Measurements from ENCODE around the gene SCG5. TPM values are rescaled to one million over a fixed set of nuclear protein-coding genes. Genes with fewer than 3 reads are reported as not detected.

The SCG5 gene
- total RNA-seq, 1 donor from 2014 or later, result 18.2 TPM

DNA sequence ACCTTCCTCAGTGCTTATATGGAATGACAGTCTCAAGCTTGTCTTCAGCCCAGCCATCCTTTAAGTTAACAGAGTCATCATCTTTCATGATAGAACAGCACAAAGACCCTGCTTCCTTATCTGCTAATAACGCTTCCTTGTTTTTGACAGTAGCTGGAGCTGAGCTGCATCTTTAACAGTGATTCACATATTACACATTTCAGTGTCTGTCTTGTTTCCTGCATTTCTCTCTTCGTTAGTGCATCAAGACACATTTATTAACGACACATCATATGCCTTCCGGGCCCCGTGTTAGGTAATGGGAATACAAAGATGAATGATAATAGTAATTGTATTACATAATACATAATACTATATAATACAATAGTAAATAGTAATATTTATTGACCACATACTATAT is 46.0 kb downstream of the SCG5 start:
- Mint-ChIP-seq H3K36me3 (ENCODE audit: insufficient read depth) (peaks cover 3% of the 10 kb centered on the region), H3K4me3 (ENCODE audit: low read depth) (no peak overlapping the region), H3K27me3 (no peaks in the 10 kb centered on the region), H3K4me1 (ENCODE audit: low read depth) (peaks cover 1% of the 10 kb centered on the region), H3K9me3 (ENCODE audit: low read depth) (peaks cover 7% of the 10 kb centered on the region), H3K27ac (no peak overlapping the region)
- no peak for DNase-seq (ENCODE audit: low spot score, unreplicated experiment)
- no peak for TF ChIP-seq CTCF (IDR thresholded peaks at IDR 0.05; ENCODE audit: unreplicated experiment)

DNA sequence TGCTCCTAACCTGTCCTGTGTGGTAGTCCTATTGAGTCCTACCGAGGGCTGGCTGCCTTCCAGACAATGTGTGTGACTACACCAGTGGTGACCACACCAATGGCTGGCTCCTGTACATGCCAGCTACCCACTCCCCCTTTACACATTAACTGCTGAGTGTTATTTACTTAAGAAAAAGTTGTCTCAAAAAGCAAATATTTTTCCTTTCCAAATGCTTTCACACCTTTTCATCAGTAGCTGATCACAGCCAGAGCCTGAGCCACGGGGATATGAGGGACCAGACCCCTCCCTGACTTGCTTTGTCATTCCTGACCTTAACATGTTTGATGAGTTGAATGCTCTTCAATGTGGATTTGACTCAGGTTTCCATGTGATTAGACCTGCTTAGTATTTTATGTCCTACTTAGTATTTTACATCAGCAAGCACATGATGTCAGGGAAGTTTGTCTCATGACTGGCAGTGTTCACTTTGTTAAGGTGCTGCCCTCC is 46.7 kb downstream of the SCG5 start:
- no peak overlapping the region for H3K27ac Mint-ChIP-seq
- DNase-seq (ENCODE audit: low spot score, unreplicated experiment), result no peak
- no peaks in the 10 kb centered on the region for H3K27me3 Mint-ChIP-seq
- H3K9me3 Mint-ChIP-seq (ENCODE audit: low read depth), result peaks cover 7% of the 10 kb centered on the region
- H3K36me3 Mint-ChIP-seq (ENCODE audit: insufficient read depth), result peaks cover 3% of the 10 kb centered on the region
- TF ChIP-seq CTCF (IDR thresholded peaks at IDR 0.05; ENCODE audit: unreplicated experiment), result no peak
- no peak overlapping the region for H3K4me3 Mint-ChIP-seq (ENCODE audit: low read depth)
- peaks cover 1% of the 10 kb centered on the region for H3K4me1 Mint-ChIP-seq (ENCODE audit: low read depth)

DNA sequence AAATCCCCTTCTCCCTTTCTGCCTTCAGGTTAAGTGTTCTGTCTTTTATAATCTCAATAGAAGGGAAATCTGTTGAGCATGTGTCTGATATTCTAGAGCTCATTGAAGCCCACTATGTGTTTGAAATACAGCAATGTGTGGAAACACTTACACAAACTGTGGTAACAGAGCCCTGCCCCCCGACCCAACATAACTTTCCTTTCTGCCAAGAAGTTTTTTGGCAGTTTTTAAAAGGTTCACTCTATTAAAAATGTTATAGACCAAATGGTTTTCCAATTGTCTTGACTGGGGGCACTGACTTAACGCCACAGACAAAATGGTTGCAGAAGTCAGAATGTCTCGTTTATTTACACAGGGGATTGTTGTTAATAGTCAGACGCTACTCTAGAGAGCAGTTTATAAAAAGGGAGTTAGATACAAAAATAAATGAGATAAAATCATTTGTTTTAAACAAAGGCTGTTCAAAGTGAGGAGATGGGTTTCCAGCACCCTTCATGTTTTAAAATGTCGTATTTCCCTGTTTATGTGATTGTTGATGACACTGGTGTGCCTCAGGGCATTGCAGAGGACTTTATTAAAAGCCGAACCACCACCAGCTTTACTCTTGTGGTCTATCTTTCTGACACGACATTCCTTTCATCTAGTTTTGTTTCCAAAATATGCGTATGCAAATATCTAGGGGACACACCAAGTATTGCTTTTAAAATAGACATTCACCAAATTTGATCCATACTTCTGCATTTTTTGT is 49.6 kb downstream of the SCG5 start:
- no peak for DNase-seq (ENCODE audit: low spot score, unreplicated experiment)
- H3K4me3 Mint-ChIP-seq (ENCODE audit: low read depth), result no peak overlapping the region
- H3K36me3 Mint-ChIP-seq (ENCODE audit: insufficient read depth), result peaks cover 2% of the 10 kb centered on the region
- no peak for TF ChIP-seq CTCF (IDR thresholded peaks at IDR 0.05; ENCODE audit: unreplicated experiment)
- H3K4me1 Mint-ChIP-seq (ENCODE audit: low read depth), result peaks cover 1% of the 10 kb centered on the region
- H3K9me3 Mint-ChIP-seq (ENCODE audit: low read depth), result peaks cover 9% of the 10 kb centered on the region
- no peak overlapping the region for H3K27ac Mint-ChIP-seq
- no peaks in the 10 kb centered on the region for H3K27me3 Mint-ChIP-seq

DNA sequence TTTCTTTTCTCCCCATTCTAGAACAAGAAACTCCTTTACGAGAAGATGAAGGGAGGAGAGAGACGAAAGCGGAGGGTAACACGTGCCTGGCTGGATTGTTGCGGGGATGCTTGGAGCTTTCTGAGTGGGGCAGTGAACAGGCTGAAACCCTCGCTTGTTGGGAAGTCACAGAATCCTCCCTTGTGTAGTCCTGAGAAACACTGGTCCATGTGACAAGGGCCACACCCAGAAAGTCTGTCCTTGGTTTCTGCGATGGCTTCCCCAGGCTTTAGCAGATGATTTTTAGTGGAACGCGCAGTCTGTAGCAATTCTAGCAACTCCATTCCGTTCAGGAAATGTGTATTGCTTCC is 50.2 kb downstream of the SCG5 start:
- H3K9me3 Mint-ChIP-seq (ENCODE audit: low read depth), result peaks cover 5% of the 10 kb centered on the region
- DNase-seq (ENCODE audit: low spot score, unreplicated experiment), result no peak
- H3K4me3 Mint-ChIP-seq (ENCODE audit: low read depth), result no peak overlapping the region
- peaks cover 1% of the 10 kb centered on the region for H3K4me1 Mint-ChIP-seq (ENCODE audit: low read depth)
- no peak for TF ChIP-seq CTCF (IDR thresholded peaks at IDR 0.05; ENCODE audit: unreplicated experiment)
- no peak overlapping the region for H3K27ac Mint-ChIP-seq
- H3K27me3 Mint-ChIP-seq, result no peaks in the 10 kb centered on the region
- H3K36me3 Mint-ChIP-seq (ENCODE audit: insufficient read depth), result no peaks in the 10 kb centered on the region

GRCh38 chr15:32692286-32692685 is 50.8 kb downstream of the SCG5 start:
- no peak for DNase-seq (ENCODE audit: low spot score, unreplicated experiment)
- H3K36me3 Mint-ChIP-seq (ENCODE audit: insufficient read depth), result no peaks in the 10 kb centered on the region
- TF ChIP-seq CTCF (IDR thresholded peaks at IDR 0.05; ENCODE audit: unreplicated experiment), result no peak
- no peak overlapping the region for H3K27ac Mint-ChIP-seq
- peaks cover 1% of the 10 kb centered on the region for H3K4me1 Mint-ChIP-seq (ENCODE audit: low read depth)
- H3K9me3 Mint-ChIP-seq (ENCODE audit: low read depth), result peaks cover 2% of the 10 kb centered on the region
- H3K4me3 Mint-ChIP-seq (ENCODE audit: low read depth), result no peak overlapping the region
- H3K27me3 Mint-ChIP-seq, result no peaks in the 10 kb centered on the region
